ENCODE measurements around the gene MORN1. TPM values are rescaled to one million over a fixed set of nuclear protein-coding genes. Genes with fewer than 3 reads are reported as not detected.

The MORN1 gene
- total RNA-seq, 4 donors from 2014 or later, result 5.7 to 9.7 (median 7.1) TPM

GRCh38 chr1:2378956-2379732, 12.2 kb downstream of the MORN1 start:
- H3K4me3 ChIP-seq (ENCODE audit: low read depth, poor library complexity, severe bottlenecking), result no peak overlapping the region
- DNase-seq (ENCODE audit: low spot score in 2 of 2), result peak in 1 of 2 donors; percentile 78
- intact Hi-C loops (cut with DNase I; ENCODE audit: low total_unique reads), result no loop called here
- 75 to 80% methylated on average over 18 of the region's 18 CpGs for WGBS, 2 donors
- no peak for TF ChIP-seq CTCF (IDR thresholded peaks at IDR 0.05)
- no peak for TF ChIP-seq POLR2A (IDR thresholded peaks at IDR 0.05)

GRCh38 chr1:2378441-2378851, 12.9 kb downstream of the MORN1 start:
- intact Hi-C loops (cut with DNase I; ENCODE audit: low total_unique reads), result no loop called here
- 67 to 79% methylated on average over 16 to 23 of the region's 24 CpGs for WGBS, 2 donors
- no peak for DNase-seq (ENCODE audit: low spot score in 2 of 2)
- TF ChIP-seq CTCF (IDR thresholded peaks at IDR 0.05) (no peak), POLR2A (IDR thresholded peaks at IDR 0.05) (no peak)
- no peak overlapping the region for H3K4me3 ChIP-seq (ENCODE audit: low read depth, poor library complexity, severe bottlenecking)

- WGBS, 2 donors, result 78 to 86% methylated on average over 9 to 12 of the region's 16 CpGs
- TF ChIP-seq CTCF (IDR thresholded peaks at IDR 0.05) (no peak), POLR2A (IDR thresholded peaks at IDR 0.05) (no peak)
- H3K4me3 ChIP-seq (ENCODE audit: low read depth, poor library complexity, severe bottlenecking), result no peak overlapping the region
- DNase-seq (ENCODE audit: low spot score in 2 of 2), result no peak
- intact Hi-C loops (cut with DNase I; ENCODE audit: low total_unique reads), result no loop called here
Measured at GRCh38 chr1:2377751-2378440, 13.5 kb downstream of the MORN1 start.

GRCh38 chr1:2376931-2377672, 14.3 kb downstream of the MORN1 start:
- H3K4me3 ChIP-seq (ENCODE audit: low read depth, poor library complexity, severe bottlenecking), result no peak overlapping the region
- 69 to 74% methylated on average over 22 to 25 of the region's 25 CpGs for WGBS, 2 donors

More at GRCh38 chr1:2376931-2377672, 14.3 kb downstream of the MORN1 start:
- DNase-seq (ENCODE audit: low spot score in 2 of 2), result no peak
- no peak for TF ChIP-seq CTCF (IDR thresholded peaks at IDR 0.05)
- TF ChIP-seq POLR2A (IDR thresholded peaks at IDR 0.05), result no peak
- intact Hi-C loops (cut with DNase I; ENCODE audit: low total_unique reads), result no loop called here
